HepG2 (cell line): ENCODE measurements around the gene WDR43. TPM values are rescaled to one million over a fixed set of nuclear protein-coding genes. Genes with fewer than 3 reads are reported as not detected.

Source experiments
- ATRX ChIP-seq: sonication (generic); formaldehyde crosslinking; IDR thresholded peaks from 2 replicates; pipeline ENCODE4 v1.4.0; 2020; ENCODE audit warnings: missing genetic modification reagents, borderline replicate concordance
- CBX5 ChIP-seq: sonication (generic); formaldehyde crosslinking; IDR thresholded peaks from 2 replicates; pipeline ENCODE4 v1.4.0; 2020; ENCODE audit warnings: missing genetic modification reagents, borderline replicate concordance
- GRHL1 ChIP-seq: sonication (generic); formaldehyde crosslinking; conservative IDR thresholded peaks from 2 replicates; pipeline ENCODE4 v1.8.0; 2022; ENCODE audit warnings: missing genetic modification reagents
- IKZF5 ChIP-seq: IDR thresholded peaks from 2 replicates; pipeline ENCODE4 v1.6.1; 2018; ENCODE audit warnings: missing genetic modification reagents, mild to moderate bottlenecking, missing compliant biosample characterization
- MATR3 ChIP-seq: sonication (generic); formaldehyde crosslinking; IDR thresholded peaks from 2 replicates; pipeline ENCODE4 v1.4.0; 2020; ENCODE audit warnings: missing genetic modification reagents
- MTF1 ChIP-seq: sonication (generic); formaldehyde crosslinking; IDR thresholded peaks from 2 replicates; pipeline ENCODE4 v1.5.0; 2020; ENCODE audit warnings: missing genetic modification reagents
- MXD3 ChIP-seq: IDR thresholded peaks from 2 replicates; pipeline ENCODE4 v1.6.1; 2016; ENCODE audit warnings: mild to moderate bottlenecking, missing biosample characterization, missing genetic modification reagents
- MYNN ChIP-seq: sonication (generic); formaldehyde crosslinking; IDR thresholded peaks from 2 replicates; pipeline ENCODE4 v1.4.0; 2020; ENCODE audit warnings: mild to moderate bottlenecking, low read depth, missing genetic modification reagents
- NONO ChIP-seq, 2 experiments: fragments of 450-650 bp in 1 of 2; sonication (generic) in 1 of 2; formaldehyde crosslinking in 1 of 2; IDR thresholded peaks in 1 of 2; conservative IDR thresholded peaks in 1 of 2; 2 replicates each; pipeline versions ENCODE4 v1.6.1 to v1.8.0; 2017 to 2022; ENCODE audit warnings: mild to moderate bottlenecking in 1 of 2, missing genetic modification reagents in 1 of 2, moderate library complexity in 1 of 2
- POLR2AphosphoS5 ChIP-seq: IDR thresholded peaks from 2 replicates; pipeline ENCODE4 v1.6.1; 2012; ENCODE audit warnings: low read depth, low read length
- SMC3 ChIP-seq: IDR thresholded peaks from 2 replicates; pipeline ENCODE4 v1.6.1; 2011; ENCODE audit warnings: low read length, improper control_type of control experiment
- SNAPC4 ChIP-seq: sonication (generic); formaldehyde crosslinking; IDR thresholded peaks from 2 replicates; pipeline ENCODE4 v1.4.0; 2020; ENCODE audit warnings: mild to moderate bottlenecking, missing genetic modification reagents
- SRSF9 ChIP-seq: fragments of 200-400 bp; formaldehyde crosslinking; IDR thresholded peaks from 2 replicates; pipeline ENCODE4 v1.6.1; 2018; ENCODE audit warnings: borderline replicate concordance, mild to moderate bottlenecking, low read depth, low read length; ENCODE audit not compliant: insufficient read depth, poor library complexity, severe bottlenecking
- THAP8 ChIP-seq: sonication (generic); formaldehyde crosslinking; IDR thresholded peaks from 2 replicates; pipeline ENCODE4 v1.5.1; 2020; ENCODE audit warnings: missing genetic modification reagents, mild to moderate bottlenecking, borderline replicate concordance
- ZBTB21 ChIP-seq: sonication (generic); formaldehyde crosslinking; IDR thresholded peaks from 2 replicates; pipeline ENCODE4 v1.4.0; 2020; ENCODE audit warnings: missing genetic modification reagents
- ZFYVE20 ChIP-seq: sonication (generic); formaldehyde crosslinking; IDR thresholded peaks from 2 replicates; pipeline ENCODE4 v1.8.0; 2023; ENCODE audit warnings: low read depth, mild to moderate bottlenecking, moderate library complexity, missing genetic modification reagents, borderline replicate concordance
- ZNF138 ChIP-seq: sonication (generic); formaldehyde crosslinking; IDR thresholded peaks from 2 replicates; pipeline ENCODE4 v1.5.0; 2020; ENCODE audit warnings: mild to moderate bottlenecking, low read depth, missing genetic modification reagents
- polyA plus RNA-seq, 8 experiments: library from polyadenylated mRNA; depleted of rRNA in 3 of 8; stranded (reverse) in 7 of 8; unstranded in 1 of 8; fragments of >200 nt; fragmentation: Illumina TruSeq in 4 of 8; extraction: Trizol in 4 of 8; gene quantifications; 2 replicates each; pipeline versions ENCODE4 v1.2.1 to v1.2.3, GENCODE V29; 2011 to 2016; ENCODE audit warnings: low read depth in 4 of 8, missing spikeins in 1 of 8, mixed read lengths in 1 of 8; ENCODE audit not compliant: insufficient read depth in 1 of 8
- total RNA-seq, 5 experiments: library from RNA; depleted of rRNA; stranded (reverse); fragments of >200 nt; fragmentation: Illumina TruSeq; extraction: Trizol; gene quantifications; 2 replicates each; pipeline ENCODE4 v1.2.3, GENCODE V29; 2016; ENCODE audit warnings: low read depth in 1 of 5

WDR43 gene
- total and polyA plus RNA-seq, 2 of the 13 experiments (the other 11 are each of a cell fraction or from before 2014, with no cell fraction given): 121 to 167 TPM

- peak; percentile 84; the same call in 1 of the 2 replicates for TF ChIP-seq ZNF138 (CRISPR knock-in tag)
- TF ChIP-seq MATR3 (CRISPR knock-in tag): no peak
- TF ChIP-seq ATRX: no peak
- no peak; the same call in 1 of the 2 replicates for TF ChIP-seq THAP8
- TF ChIP-seq ZFYVE20 (CRISPR knock-in tag): peak; percentile 89
- TF ChIP-seq ZBTB21 (CRISPR knock-in tag): 0 out of 2 replicates have a peak, but pooled peaks have one; percentile 40
- TF ChIP-seq MXD3: peak; percentile 99
- TF ChIP-seq GRHL1 (CRISPR knock-in tag): no peak
- TF ChIP-seq SRSF9: no peak
- peak; percentile 88 for TF ChIP-seq IKZF5
- TF ChIP-seq MTF1 (CRISPR knock-in tag): no peak
- peak; percentile 87 for TF ChIP-seq POLR2AphosphoS5
- no peak for TF ChIP-seq MYNN (CRISPR knock-in tag)
- peak; percentile 74 for TF ChIP-seq CBX5 (CRISPR knock-in tag)
- no peak for TF ChIP-seq NONO (IDR thresholded peaks at IDR 0.05)
- peak; percentile 94 for TF ChIP-seq NONO (CRISPR knock-in tag; conservative IDR thresholded peaks at IDR 0.05)
- TF ChIP-seq SMC3: no peak
- no peak for TF ChIP-seq SNAPC4 (CRISPR knock-in tag)
Measured at GRCh38 chr2:28894470-28895188, at the start of gene WDR43 (continued).
